ENCODE data around the gene LUC7L. TPM values are rescaled to one million over a fixed set of nuclear protein-coding genes. Genes with fewer than 3 reads are reported as not detected.
"Not testable (repeated sequence)": the region's sequence is repeated elsewhere in the genome, so short reads cannot be mapped to it uniquely, and the experiment has no call there.

The LUC7L gene
- total RNA-seq, 2 experiments from 2014 or later = 57.0 to 60.8 TPM

GRCh38 chr16:181565-182021, 47.7 kb downstream of the LUC7L start:
- Mint-ChIP-seq H3K9me3 (no peaks in the 10 kb centered on the region), H3K27ac (no peak overlapping the region), H3K36me3 (peaks cover 2% of the 10 kb centered on the region), H3K27me3 (peaks cover 22% of the 10 kb centered on the region), H3K4me1 (ENCODE audit: low read depth) (no peaks in the 10 kb centered on the region), H3K4me3 (no peak overlapping the region)
- POLR2A ChIA-PET = no interaction called here
- CTCF ChIA-PET = interaction anchor here (0.7 to 3.3 kb wide), 15 partner anchors 9 to 181 kb away, joined by 3 to 23 read pairs (median 4); no protein-coding TSS in a partner anchor
- intact Hi-C loops (cut with micrococcal nuclease) = loop anchor here (2.0 kb wide), 1 partner anchor 75 kb away; no protein-coding TSS in a partner anchor
- no peak for DNase-seq

GRCh38 chr16:180681-181564, 48.3 kb downstream of the LUC7L start:
- DNase-seq = peak; percentile 89
- intact Hi-C loops (cut with micrococcal nuclease) = loop anchor here (2.0 kb wide), 1 partner anchor 74 kb away; no protein-coding TSS in a partner anchor
- H3K4me1 Mint-ChIP-seq (ENCODE audit: low read depth) = no peaks in the 10 kb centered on the region
- peaks cover 2% of the 10 kb centered on the region for H3K36me3 Mint-ChIP-seq
- H3K27me3 Mint-ChIP-seq = peaks cover 23% of the 10 kb centered on the region
- H3K27ac Mint-ChIP-seq = no peak overlapping the region
- H3K9me3 Mint-ChIP-seq = no peaks in the 10 kb centered on the region
- POLR2A ChIA-PET = no interaction called here
- peak overlapping the region; percentile 20 for H3K4me3 Mint-ChIP-seq
- CTCF ChIA-PET = interaction anchor here (0.7 to 3.3 kb wide), 18 partner anchors 12 to 184 kb away, joined by 3 to 23 read pairs (median 4); no protein-coding TSS in a partner anchor

GRCh38 chr16:180101-180675, 49.1 kb downstream of the LUC7L start, which contains the start of gene HBQ1:
Gene HBQ1, plus strand, starts transcription at chr16:180459. Its CDS starts 28 bp downstream, at chr16:180487.
- peaks cover 28% of the 10 kb centered on the region for H3K27me3 Mint-ChIP-seq

GRCh38 chr16:179211-180092, 49.8 kb downstream of the LUC7L start:
- no peak overlapping the region for H3K27ac Mint-ChIP-seq
- peaks cover 3% of the 10 kb centered on the region for H3K4me1 Mint-ChIP-seq (ENCODE audit: low read depth)
- H3K4me3 Mint-ChIP-seq = no peak overlapping the region
- ChIA-PET CTCF (interaction anchor here (0.9 to 3.3 kb wide), 5 partner anchors 15 to 114 kb away, joined by 3 to 23 read pairs (median 4); no protein-coding TSS in a partner anchor), POLR2A (no interaction called here)
- peaks cover 35% of the 10 kb centered on the region for H3K27me3 Mint-ChIP-seq
- intact Hi-C loops (cut with micrococcal nuclease) = loop anchor here (2.0 kb wide), 1 partner anchor 73 kb away; no protein-coding TSS in a partner anchor
- no peaks in the 10 kb centered on the region for H3K9me3 Mint-ChIP-seq
- H3K36me3 Mint-ChIP-seq = no peaks in the 10 kb centered on the region
- no peak for DNase-seq

More at GRCh38 chr16:180101-180675, 49.1 kb downstream of the LUC7L start, which contains the start of gene HBQ1:
- H3K4me1 Mint-ChIP-seq (ENCODE audit: low read depth) = no peaks in the 10 kb centered on the region
- H3K4me3 Mint-ChIP-seq = peak within 1 kb of the TSS; percentile 20
- CTCF ChIA-PET = interaction anchor here (0.7 to 3.3 kb wide), 10 partner anchors 12 to 185 kb away, joined by 3 to 23 read pairs (median 4); no protein-coding TSS in a partner anchor
- DNase-seq = peak; percentile 30
- H3K27ac Mint-ChIP-seq = no peak within 1 kb of the TSS
- POLR2A ChIA-PET = no interaction called here
- intact Hi-C loops (cut with micrococcal nuclease) = loop anchor here (2.0 kb wide), 1 partner anchor 73 kb away; no protein-coding TSS in a partner anchor
- H3K9me3 Mint-ChIP-seq = no peaks in the 10 kb centered on the region
- H3K36me3 Mint-ChIP-seq = no peaks in the 10 kb centered on the region

- H3K4me3 Mint-ChIP-seq = no peak overlapping the region
- ChIA-PET CTCF (interaction anchor here (1.0 kb wide), 1 partner anchor 71 kb away, joined by 3 read pairs; no protein-coding TSS in a partner anchor), POLR2A (no interaction called here)
- peaks cover 4% of the 10 kb centered on the region for H3K4me1 Mint-ChIP-seq (ENCODE audit: low read depth)
- DNase-seq = no peak
- no peaks in the 10 kb centered on the region for H3K36me3 Mint-ChIP-seq
- peaks cover 39% of the 10 kb centered on the region for H3K27me3 Mint-ChIP-seq
- no peak overlapping the region for H3K27ac Mint-ChIP-seq
- H3K9me3 Mint-ChIP-seq = no peaks in the 10 kb centered on the region
- intact Hi-C loops (cut with micrococcal nuclease) = no loop called here
Measured at GRCh38 chr16:178668-179015, 50.6 kb downstream of the LUC7L start.

- no peaks in the 10 kb centered on the region for H3K36me3 Mint-ChIP-seq
- DNase-seq = no peak
- intact Hi-C loops (cut with micrococcal nuclease) = no loop called here
- ChIA-PET POLR2A (no interaction called here), CTCF (interaction anchor here (1.0 kb wide), 1 partner anchor 71 kb away, joined by 3 read pairs; no protein-coding TSS in a partner anchor)
- peaks cover 9% of the 10 kb centered on the region for H3K4me1 Mint-ChIP-seq (ENCODE audit: low read depth)
- H3K9me3 Mint-ChIP-seq = no peaks in the 10 kb centered on the region
- H3K27me3 Mint-ChIP-seq = peaks cover 44% of the 10 kb centered on the region
- H3K4me3 Mint-ChIP-seq = no peak overlapping the region
- no peak overlapping the region for H3K27ac Mint-ChIP-seq
Measured at GRCh38 chr16:177981-178667, 51.1 kb downstream of the LUC7L start.

GRCh38 chr16:177394-177822, 51.8 kb downstream of the LUC7L start:
- H3K27me3 Mint-ChIP-seq = peaks cover 44% of the 10 kb centered on the region
- H3K4me3 Mint-ChIP-seq = no peak overlapping the region
- H3K27ac Mint-ChIP-seq = no peak overlapping the region
- ChIA-PET CTCF (interaction anchor here (1.0 kb wide), 1 partner anchor 70 kb away, joined by 3 read pairs; no protein-coding TSS in a partner anchor), POLR2A (no interaction called here)
- no peak for DNase-seq
- no peaks in the 10 kb centered on the region for H3K36me3 Mint-ChIP-seq
- H3K4me1 Mint-ChIP-seq (ENCODE audit: low read depth) = peaks cover 9% of the 10 kb centered on the region
- intact Hi-C loops (cut with micrococcal nuclease) = no loop called here
- H3K9me3 Mint-ChIP-seq = no peaks in the 10 kb centered on the region

GRCh38 chr16:176477-177382, 52.5 kb downstream of the LUC7L start, which contains the start of gene HBA1:
Gene HBA1, plus strand, starts transcription at chr16:176680. Its CDS starts 37 bp downstream, at chr16:176717.
- peaks cover 46% of the 10 kb centered on the region for H3K27me3 Mint-ChIP-seq
- CTCF ChIA-PET = not testable (repeated sequence)

GRCh38 chr16:176006-176405, 53.2 kb downstream of the LUC7L start:
- DNase-seq; H3K9me3 Mint-ChIP-seq; intact Hi-C loops (cut with micrococcal nuclease); H3K4me3 Mint-ChIP-seq; H3K4me1 Mint-ChIP-seq (ENCODE audit: low read depth); CTCF ChIA-PET; H3K36me3 Mint-ChIP-seq; H3K27ac Mint-ChIP-seq; POLR2A ChIA-PET: not testable (repeated sequence)
- peaks cover 50% of the 10 kb centered on the region for H3K27me3 Mint-ChIP-seq

More at GRCh38 chr16:176477-177382, 52.5 kb downstream of the LUC7L start, which contains the start of gene HBA1:
- H3K36me3 Mint-ChIP-seq; DNase-seq; intact Hi-C loops (cut with micrococcal nuclease); H3K9me3 Mint-ChIP-seq; H3K4me1 Mint-ChIP-seq (ENCODE audit: low read depth); H3K4me3 Mint-ChIP-seq; POLR2A ChIA-PET; H3K27ac Mint-ChIP-seq: not testable (repeated sequence)

Data from activated CD4-positive, alpha-beta memory T cell treated with anti-CD3 and anti-CD28 coated beads for 36 hours (primary cell).